SKM-1 treated with dmso at 0.1 percent for 144 hours (cell line): ENCODE measurements around the gene CENPX.

ENCODE experiments used
- DNase-seq: peaks from one replicate; lab custom pipeline; 2025; ENCODE audit not compliant: unreplicated experiment; lab: John Stamatoyannopoulos, UW

CENPX gene

GRCh38 chr17:82022310-82022980, at the start of gene CENPX:
CENPX (minus strand) TSS chr17:82022878; CDS start chr17:82022861, 17 bp downstream.
- DNase-seq, result no peak

- DNase-seq, result no peak
Observed at GRCh38 chr17:82070611-82071010, 47.9 kb upstream of the CENPX start.

GRCh38 chr17:82065638-82066303, 43.1 kb upstream of the CENPX start, which contains the start of gene DUS1L:
DUS1L (minus strand) TSS chr17:82065804; CDS start chr17:82065059, 745 bp downstream.
- DNase-seq, result peak; percentile 29

GRCh38 chr17:82065193-82065637, 42.5 kb upstream of the CENPX start:
- DNase-seq, result no peak

- DNase-seq, result no peak
Observed at GRCh38 chr17:82064433-82065192, 41.9 kb upstream of the CENPX start.

- no peak for DNase-seq
Observed at GRCh38 chr17:82063424-82064415, 41.0 kb upstream of the CENPX start.

- no peak for DNase-seq
Observed at GRCh38 chr17:82062984-82063368, 40.3 kb upstream of the CENPX start.

GRCh38 chr17:82062076-82062983, 39.7 kb upstream of the CENPX start:
- DNase-seq, result no peak

- no peak for DNase-seq
Observed at GRCh38 chr17:82061047-82061925, 38.6 kb upstream of the CENPX start.

- DNase-seq, result no peak
Observed at GRCh38 chr17:82060614-82061013, 37.9 kb upstream of the CENPX start.

- no peak for DNase-seq
Observed at GRCh38 chr17:82060001-82060380, 37.3 kb upstream of the CENPX start.

GRCh38 chr17:82059272-82060000, 36.8 kb upstream of the CENPX start:
- no peak for DNase-seq

- no peak for DNase-seq
Observed at GRCh38 chr17:82058855-82059249, 36.2 kb upstream of the CENPX start.

GRCh38 chr17:82058230-82058854, 35.7 kb upstream of the CENPX start:
- DNase-seq, result no peak

GRCh38 chr17:82056729-82057621, 34.3 kb upstream of the CENPX start:
- DNase-seq, result no peak

- DNase-seq, result no peak
Observed at GRCh38 chr17:82055965-82056728, 33.5 kb upstream of the CENPX start.
